Body of pancreas (tissue), 4 donors: ENCODE measurements around the gene PCDHB16. TPM values are rescaled to one million over a fixed set of nuclear protein-coding genes. Genes with fewer than 3 reads are reported as not detected.
"Not testable (repeated sequence)": the region's sequence is repeated elsewhere in the genome, so short reads cannot be mapped to it uniquely, and the experiment has no call there.

Experiments
- ATAC-seq: fragments of 150-250 bp; one replicate; pipeline ENCODE4 v1.9.1; 2016
- DNase-seq, 4 donors: peaks; one replicate each; pipeline ENCODE4 v3.0.0-alpha.2; 2019
- H3K27ac ChIP-seq, 4 donors: fragments of 200-600 bp; sonication (generic); 1 replicate in 3 of 4; 2 replicates in 1 of 4; pipeline versions ENCODE4 v1.5.1 to v1.6.1; 2016 to 2019; ENCODE audit warnings: mild to moderate bottlenecking in 1 of 4, mixed read lengths in 1 of 4, moderate library complexity in 1 of 4
- H3K27me3 ChIP-seq, 2 donors: fragments of 200-600 bp; sonication (generic); one replicate each; pipeline ENCODE4 v1.6.0; 2016; ENCODE audit warnings: mild to moderate bottlenecking in 1 of 2
- H3K36me3 ChIP-seq, 2 donors: fragments of 200-600 bp; sonication (generic); replicated peaks in 1 of 2; 2 replicates each; pipeline ENCODE4 v1.5.1; 2016; ENCODE audit warnings: low read depth in 2 of 2; ENCODE audit not compliant: insufficient read depth in 1 of 2
- H3K4me1 ChIP-seq: fragments of 200-600 bp; sonication (generic); one replicate; pipeline ENCODE4 v1.6.0; 2016
- H3K4me3 ChIP-seq, 2 donors: fragments of 200-600 bp; sonication (generic); 1 replicate in 1 of 2; 2 replicates in 1 of 2; pipeline ENCODE4 v1.5.1; 2016 to 2019
- H3K9me3 ChIP-seq, 3 donors: fragments of 200-600 bp; sonication (generic); 1 replicate in 2 of 3; 2 replicates in 1 of 3; pipeline ENCODE4 v1.5.1; 2016
- POLR2A ChIP-seq, 3 donors: fragments of 450-650 bp; IDR thresholded peaks; one replicate each; pipeline ENCODE4 v1.6.1; 2016; ENCODE audit warnings: antibody characterized with exemption in 3 of 3, mild to moderate bottlenecking in 2 of 3
- WGBS, 2 donors: methylation state at CpG; one replicate each; pipeline ENCODE4 v1.1.5; 2017; 5-methylcytosine and 5-hydroxymethylcytosine counted together
- intact Hi-C: fragments of 100-400 bp; cut with DNase I; formaldehyde crosslinking; loops from one replicate; pipeline ENCODE4 v1.15.1; 2023
- total RNA-seq, 2 donors: library from RNA; depleted of rRNA; stranded (reverse); fragments of >200 nt; gene quantifications; one replicate each; pipeline ENCODE4 v1.1.0, GENCODE V29; 2016
- TF ChIP-seq, protein P1 (sequence below), 7 experiments: fragments of 450-650 bp in 4 of 7; fragments of 200-600 bp in 3 of 7; sonication (generic) in 3 of 7; IDR thresholded peaks; one replicate each; pipeline ENCODE4 v1.5.1; 2016 to 2019; ENCODE audit warnings: antibody characterized with exemption in 7 of 7

Gene PCDHB16
- total RNA-seq, 2 donors from 2014 or later: 2.1 to 4.6 TPM

DNA sequence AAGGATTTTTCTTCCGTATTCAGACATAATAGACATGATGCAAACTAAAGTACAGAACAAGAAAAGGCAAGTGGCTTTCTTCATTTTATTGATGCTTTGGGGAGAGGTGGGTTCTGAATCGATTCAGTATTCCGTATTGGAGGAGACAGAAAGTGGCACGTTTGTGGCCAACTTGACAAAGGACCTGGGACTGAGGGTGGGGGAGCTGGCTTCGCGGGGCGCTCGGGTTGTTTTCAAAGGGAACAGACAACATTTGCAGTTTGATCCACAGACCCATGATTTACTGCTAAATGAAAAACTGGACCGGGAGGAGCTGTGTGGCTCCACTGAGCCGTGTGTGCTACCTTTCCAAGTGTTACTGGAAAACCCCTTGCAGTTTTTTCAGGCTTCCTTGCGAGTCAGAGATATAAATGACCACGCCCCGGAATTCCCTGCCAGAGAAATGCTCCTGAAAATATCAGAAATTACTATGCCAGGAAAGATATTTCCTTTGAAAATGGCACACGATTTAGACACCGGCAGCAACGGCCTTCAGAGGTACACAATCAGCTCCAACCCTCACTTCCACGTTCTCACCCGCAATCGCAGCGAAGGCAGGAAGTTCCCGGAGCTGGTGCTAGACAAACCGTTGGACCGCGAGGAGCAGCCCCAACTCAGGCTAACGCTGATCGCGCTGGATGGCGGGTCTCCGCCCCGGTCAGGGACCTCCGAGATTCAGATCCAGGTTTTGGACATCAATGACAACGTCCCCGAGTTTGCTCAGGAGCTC is 31.8 kb upstream of the PCDHB16 start:
- WGBS, 2 donors: 24 to 50% methylated on average over 16 to 33 of the region's 33 CpGs
- no peak overlapping the region for H3K4me3 ChIP-seq
- DNase-seq: no peak

DNA sequence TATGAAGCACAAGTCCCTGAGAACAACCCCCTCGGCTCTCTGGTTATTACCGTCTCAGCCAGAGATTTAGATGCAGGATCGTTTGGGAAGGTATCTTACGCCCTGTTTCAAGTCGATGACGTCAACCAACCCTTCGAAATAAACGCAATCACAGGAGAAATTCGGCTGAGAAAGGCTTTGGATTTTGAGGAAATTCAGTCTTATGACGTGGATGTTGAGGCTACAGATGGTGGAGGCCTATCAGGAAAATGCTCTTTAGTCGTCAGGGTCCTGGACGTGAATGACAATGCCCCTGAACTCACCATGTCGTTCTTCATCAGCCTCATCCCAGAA is 31.2 kb upstream of the PCDHB16 start:
- WGBS, 2 donors: 22 to 47% methylated on average over 13 of the region's 13 CpGs
- H3K4me1 ChIP-seq: no peaks in the 10 kb centered on the region
- DNase-seq (no peak), ATAC-seq (no peak)
- no peak overlapping the region for H3K4me3 ChIP-seq
- no peaks in the 10 kb centered on the region for H3K27me3 ChIP-seq
- intact Hi-C loops: no loop called here
- H3K27ac ChIP-seq: no peak overlapping the region
- H3K9me3 ChIP-seq: peaks cover 0 to 31% (median 4%) of the 10 kb centered on the region in 3 donors
- TF ChIP-seq POLR2A (IDR thresholded peaks at IDR 0.05): no peak
- TF ChIP-seq, protein P1, sequence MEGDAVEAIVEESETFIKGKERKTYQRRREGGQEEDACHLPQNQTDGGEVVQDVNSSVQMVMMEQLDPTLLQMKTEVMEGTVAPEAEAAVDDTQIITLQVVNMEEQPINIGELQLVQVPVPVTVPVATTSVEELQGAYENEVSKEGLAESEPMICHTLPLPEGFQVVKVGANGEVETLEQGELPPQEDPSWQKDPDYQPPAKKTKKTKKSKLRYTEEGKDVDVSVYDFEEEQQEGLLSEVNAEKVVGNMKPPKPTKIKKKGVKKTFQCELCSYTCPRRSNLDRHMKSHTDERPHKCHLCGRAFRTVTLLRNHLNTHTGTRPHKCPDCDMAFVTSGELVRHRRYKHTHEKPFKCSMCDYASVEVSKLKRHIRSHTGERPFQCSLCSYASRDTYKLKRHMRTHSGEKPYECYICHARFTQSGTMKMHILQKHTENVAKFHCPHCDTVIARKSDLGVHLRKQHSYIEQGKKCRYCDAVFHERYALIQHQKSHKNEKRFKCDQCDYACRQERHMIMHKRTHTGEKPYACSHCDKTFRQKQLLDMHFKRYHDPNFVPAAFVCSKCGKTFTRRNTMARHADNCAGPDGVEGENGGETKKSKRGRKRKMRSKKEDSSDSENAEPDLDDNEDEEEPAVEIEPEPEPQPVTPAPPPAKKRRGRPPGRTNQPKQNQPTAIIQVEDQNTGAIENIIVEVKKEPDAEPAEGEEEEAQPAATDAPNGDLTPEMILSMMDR (IDR thresholded peaks at IDR 0.05): no peak
- H3K36me3 ChIP-seq: no peaks in the 10 kb centered on the region

More for the DNA sequence above, 31.8 kb upstream of the PCDHB16 start:
- H3K9me3 ChIP-seq: peaks cover 0 to 30% (median 4%) of the 10 kb centered on the region in 3 donors
- no peaks in the 10 kb centered on the region for H3K36me3 ChIP-seq
- intact Hi-C loops: no loop called here
- ATAC-seq: no peak
- H3K27me3 ChIP-seq: no peaks in the 10 kb centered on the region
- no peak overlapping the region for H3K27ac ChIP-seq
- TF ChIP-seq, protein P1 (IDR thresholded peaks at IDR 0.05): no peak
- no peak for TF ChIP-seq POLR2A (IDR thresholded peaks at IDR 0.05)
- H3K4me1 ChIP-seq: no peaks in the 10 kb centered on the region

DNA sequence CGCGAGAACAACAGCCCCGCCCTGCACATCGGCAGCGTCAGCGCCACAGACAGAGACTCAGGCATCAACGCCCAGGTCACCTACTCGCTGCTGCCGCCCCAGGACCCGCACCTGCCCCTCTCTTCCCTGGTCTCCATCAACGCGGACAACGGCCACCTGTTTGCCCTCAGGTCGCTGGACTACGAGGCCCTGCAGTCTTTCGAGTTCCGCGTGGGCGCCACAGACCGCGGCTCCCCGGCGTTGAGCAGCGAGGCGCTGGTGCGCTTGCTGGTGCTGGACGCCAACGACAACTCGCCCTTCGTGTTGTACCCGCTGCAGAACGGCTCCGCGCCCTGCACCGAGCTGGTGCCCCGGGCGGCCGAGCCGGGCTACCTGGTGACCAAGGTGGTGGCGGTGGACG is 30.6 kb upstream of the PCDHB16 start:
- H3K4me3 ChIP-seq, H3K4me1 ChIP-seq, ATAC-seq, intact Hi-C loops, DNase-seq, H3K27me3 ChIP-seq, H3K36me3 ChIP-seq, H3K27ac ChIP-seq: not testable (repeated sequence)
- 18 to 39% methylated on average over 22 to 36 of the region's 41 CpGs for WGBS, 2 donors
- peaks cover 0 to 38% (median 2%) of the 10 kb centered on the region in 3 donors for H3K9me3 ChIP-seq

DNA sequence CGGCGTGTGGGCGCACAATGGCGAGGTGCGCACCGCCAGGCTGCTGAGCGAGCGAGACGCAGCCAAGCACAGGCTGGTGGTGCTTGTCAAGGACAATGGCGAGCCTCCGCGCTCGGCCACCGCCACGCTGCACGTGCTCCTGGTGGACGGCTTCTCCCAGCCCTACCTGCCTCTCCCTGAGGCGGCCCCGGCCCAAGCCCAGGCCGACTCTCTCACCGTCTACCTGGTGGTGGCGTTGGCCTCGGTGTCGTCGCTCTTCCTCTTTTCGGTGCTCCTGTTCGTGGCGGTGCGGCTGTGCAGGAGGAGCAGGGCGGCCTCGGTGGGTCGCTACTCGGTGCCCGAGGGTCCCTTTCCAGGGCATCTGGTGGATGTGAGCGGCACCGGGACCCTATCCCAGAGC is 30.1 kb upstream of the PCDHB16 start:
- H3K9me3 ChIP-seq: peaks cover 0 to 42% (median 2%) of the 10 kb centered on the region in 3 donors
- H3K27ac ChIP-seq, H3K27me3 ChIP-seq, H3K36me3 ChIP-seq, ATAC-seq, DNase-seq, H3K4me3 ChIP-seq, intact Hi-C loops, H3K4me1 ChIP-seq: not testable (repeated sequence)
- 17 to 27% methylated on average over 3 to 36 of the region's 36 CpGs for WGBS, 2 donors

DNA sequence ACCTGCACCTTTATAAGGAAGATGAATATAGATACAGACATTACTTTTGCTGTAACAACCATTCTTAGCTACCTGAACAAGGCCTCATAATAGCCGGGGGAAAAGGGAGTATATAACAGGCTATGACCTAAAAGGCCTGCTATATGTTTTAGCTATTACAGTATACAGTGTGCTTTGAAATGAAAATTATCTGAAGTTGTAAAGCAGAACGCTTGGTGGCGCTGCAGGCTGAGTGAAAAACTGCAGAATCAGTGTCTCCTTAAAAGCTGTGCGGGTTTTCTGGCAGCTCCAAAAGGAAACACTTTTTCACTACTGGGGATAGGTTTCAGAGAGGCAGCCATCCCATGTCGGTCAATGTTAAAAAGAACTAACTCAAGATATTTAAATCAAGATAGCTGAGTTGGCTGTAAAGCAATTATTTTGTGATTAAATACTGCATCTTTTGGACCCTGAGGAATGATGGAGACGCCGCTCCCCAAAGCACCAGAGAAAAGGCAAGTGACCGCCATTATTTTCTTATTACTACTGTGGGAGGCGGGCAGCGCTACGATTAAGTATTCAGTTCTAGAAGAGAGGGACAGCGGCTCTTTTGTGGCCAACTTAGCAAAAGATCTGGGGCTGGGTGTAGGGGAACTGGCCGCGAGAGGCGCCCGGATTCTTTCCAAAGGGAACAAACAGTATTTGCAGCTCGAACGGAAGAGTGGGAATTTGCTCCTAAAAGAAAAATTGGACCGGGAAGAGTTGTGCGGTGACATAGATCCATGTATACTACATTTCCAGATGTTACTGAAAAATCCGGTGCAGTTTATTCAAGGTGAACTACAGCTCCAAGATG is 26.4 kb upstream of the PCDHB16 start:
- WGBS, 2 donors: 18 to 39% methylated on average over 21 of the region's 21 CpGs
- no peak for DNase-seq
- intact Hi-C loops: no loop called here
- no peak overlapping the region for H3K27ac ChIP-seq
- no peaks in the 10 kb centered on the region for H3K27me3 ChIP-seq
- no peaks in the 10 kb centered on the region for H3K36me3 ChIP-seq
- H3K4me3 ChIP-seq: no peak overlapping the region
- ATAC-seq: no peak
- peaks cover 0 to 41% (median 1%) of the 10 kb centered on the region in 3 donors for H3K9me3 ChIP-seq
- H3K4me1 ChIP-seq: no peaks in the 10 kb centered on the region
- no peak for TF ChIP-seq POLR2A (IDR thresholded peaks at IDR 0.05)
- TF ChIP-seq, protein P1 (IDR thresholded peaks at IDR 0.05): no peak

DNA sequence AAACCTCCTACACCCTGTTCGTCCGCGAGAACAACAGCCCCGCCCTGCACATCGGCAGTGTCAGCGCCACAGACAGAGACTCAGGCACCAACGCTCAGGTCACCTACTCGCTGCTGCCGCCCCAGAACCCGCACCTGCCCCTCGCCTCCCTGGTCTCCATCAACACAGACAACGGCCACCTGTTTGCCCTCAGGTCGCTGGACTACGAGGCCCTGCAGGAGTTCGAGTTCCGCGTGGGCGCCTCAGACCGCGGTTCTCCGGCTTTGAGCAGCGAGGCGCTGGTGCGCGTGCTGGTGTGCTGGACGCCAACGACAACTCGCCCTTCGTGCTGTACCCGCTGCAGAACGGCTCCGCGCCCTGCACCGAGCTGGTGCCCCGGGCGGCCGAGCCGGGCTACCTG is 24.8 kb upstream of the PCDHB16 start:
- DNase-seq, ATAC-seq, intact Hi-C loops, H3K27ac ChIP-seq, H3K4me3 ChIP-seq, H3K4me1 ChIP-seq, H3K27me3 ChIP-seq, H3K36me3 ChIP-seq: not testable (repeated sequence)
- peaks cover 0 to 25% (median 0%) of the 10 kb centered on the region in 3 donors for H3K9me3 ChIP-seq
- WGBS, 2 donors: 29% methylated on average over 4 to 32 of the region's 38 CpGs

DNA sequence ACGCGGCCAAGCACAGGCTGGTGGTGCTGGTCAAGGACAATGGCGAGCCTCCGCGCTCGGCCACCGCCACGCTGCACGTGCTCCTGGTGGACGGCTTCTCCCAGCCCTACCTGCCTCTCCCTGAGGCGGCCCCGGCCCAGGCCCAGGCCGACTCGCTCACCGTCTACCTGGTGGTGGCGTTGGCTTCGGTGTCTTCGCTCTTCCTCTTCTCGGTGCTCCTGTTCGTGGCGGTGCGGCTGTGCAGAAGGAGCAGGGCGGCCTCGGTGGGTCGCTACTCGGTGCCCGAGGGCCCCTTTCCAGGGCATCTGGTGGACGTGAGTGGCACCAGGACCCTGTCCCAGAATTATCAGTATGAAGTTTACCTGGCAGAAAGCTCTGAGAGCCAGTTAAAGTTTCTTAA is 24.3 kb upstream of the PCDHB16 start:
- ATAC-seq, H3K27me3 ChIP-seq, H3K4me3 ChIP-seq, intact Hi-C loops, H3K36me3 ChIP-seq, DNase-seq, H3K27ac ChIP-seq, H3K4me1 ChIP-seq: not testable (repeated sequence)
- peaks cover 0 to 24% (median 0%) of the 10 kb centered on the region in 3 donors for H3K9me3 ChIP-seq
- 21 to 73% methylated on average over 3 to 22 of the region's 28 CpGs for WGBS, 2 donors
